HepG2 (cell line): ENCODE results near the gene ANXA6. TPM values are rescaled to one million over a fixed set of nuclear protein-coding genes. Genes with fewer than 3 reads are reported as not detected.
A peak's percentile ranks its signal among the peaks of the same experiment; 100 is the strongest.

Source experiments
- FOXM1 ChIP-seq: sonication (generic); formaldehyde crosslinking; IDR thresholded peaks from 2 replicates; pipeline ENCODE4 v1.5.0; 2020; ENCODE audit warnings: missing genetic modification reagents
- IRF2 ChIP-seq: IDR thresholded peaks from 2 replicates; pipeline ENCODE4 v1.6.1; 2018; ENCODE audit warnings: missing genetic modification reagents, missing compliant biosample characterization
- SPEN ChIP-seq: sonication (generic); formaldehyde crosslinking; IDR thresholded peaks from 2 replicates; pipeline ENCODE4 v1.5.1; 2020; ENCODE audit warnings: low read depth, mild to moderate bottlenecking, missing genetic modification reagents
- SSRP1 ChIP-seq: IDR thresholded peaks from 2 replicates; pipeline ENCODE4 v1.6.1; 2016; ENCODE audit warnings: control low read depth
- YEATS4 ChIP-seq: sonication (generic); formaldehyde crosslinking; IDR thresholded peaks from 2 replicates; pipeline ENCODE4 v1.4.0; 2020; ENCODE audit warnings: missing genetic modification reagents, borderline replicate concordance
- ZEB1 ChIP-seq: IDR thresholded peaks from 2 replicates; pipeline ENCODE4 v1.6.1; 2012; ENCODE audit warnings: mild to moderate bottlenecking, low read depth, inconsistent platforms; ENCODE audit not compliant: insufficient replicate concordance
- ZFP82 ChIP-seq: sonication (generic); formaldehyde crosslinking; IDR thresholded peaks from 2 replicates; pipeline ENCODE4 v1.5.1; 2020; ENCODE audit warnings: mild to moderate bottlenecking, missing genetic modification reagents, borderline replicate concordance
- ZGPAT ChIP-seq: IDR thresholded peaks from 2 replicates; pipeline ENCODE4 v1.6.1; 2016; ENCODE audit warnings: mild to moderate bottlenecking
- ZNF280D ChIP-seq: sonication (generic); formaldehyde crosslinking; IDR thresholded peaks from 2 replicates; pipeline ENCODE4 v1.5.1; 2020; ENCODE audit warnings: mild to moderate bottlenecking, missing genetic modification reagents
- ZNF3 ChIP-seq: IDR thresholded peaks from 2 replicates; pipeline ENCODE4 v1.7.0; 2017; ENCODE audit warnings: inconsistent platforms
- ZNF337 ChIP-seq: sonication (generic); formaldehyde crosslinking; IDR thresholded peaks from 2 replicates; pipeline ENCODE4 v1.5.1; 2020; ENCODE audit warnings: missing genetic modification reagents, low read depth, mild to moderate bottlenecking, borderline replicate concordance
- ZNF512B ChIP-seq: sonication (generic); formaldehyde crosslinking; IDR thresholded peaks from 2 replicates; pipeline ENCODE4 v1.5.1; 2020; ENCODE audit warnings: missing genetic modification reagents, mild to moderate bottlenecking, borderline replicate concordance
- ZNF646 ChIP-seq: sonication (generic); formaldehyde crosslinking; IDR thresholded peaks from 2 replicates; pipeline ENCODE4 v1.9.0; 2021; ENCODE audit warnings: mild to moderate bottlenecking, missing genetic modification reagents
- ZNF777 ChIP-seq: sonication (generic); formaldehyde crosslinking; IDR thresholded peaks from 2 replicates; pipeline ENCODE4 v1.4.0; 2020; ENCODE audit warnings: missing genetic modification reagents
- polyA plus RNA-seq, 8 experiments: library from polyadenylated mRNA; depleted of rRNA in 3 of 8; stranded (reverse) in 7 of 8; unstranded in 1 of 8; fragments of >200 nt; fragmentation: Illumina TruSeq in 4 of 8; extraction: Trizol in 4 of 8; gene quantifications; 2 replicates each; pipeline versions ENCODE4 v1.2.1 to v1.2.3, GENCODE V29; 2011 to 2016; ENCODE audit warnings: low read depth in 4 of 8, missing spikeins in 1 of 8, mixed read lengths in 1 of 8; ENCODE audit not compliant: insufficient read depth in 1 of 8
- total RNA-seq, 5 experiments: library from RNA; depleted of rRNA; stranded (reverse); fragments of >200 nt; fragmentation: Illumina TruSeq; extraction: Trizol; gene quantifications; 2 replicates each; pipeline ENCODE4 v1.2.3, GENCODE V29; 2016; ENCODE audit warnings: low read depth in 1 of 5

The ANXA6 gene
- total and polyA plus RNA-seq, 2 of the 13 experiments (the other 11 are each of a cell fraction or from before 2014, with no cell fraction given) = 103 to 125 TPM

- peak; percentile 76; the same call in 1 of the 2 replicates for TF ChIP-seq ZNF280D (CRISPR knock-in tag)
- no peak for TF ChIP-seq ZEB1
- no peak for TF ChIP-seq ZFP82 (CRISPR knock-in tag)
- TF ChIP-seq ZNF777 = peak; percentile 58
- no peak for TF ChIP-seq SSRP1 (CRISPR knock-in tag)
- no peak; the same call in 1 of the 2 replicates for TF ChIP-seq YEATS4 (CRISPR knock-in tag)
- TF ChIP-seq ZNF337 = no peak
- TF ChIP-seq SPEN (CRISPR knock-in tag) = peak; percentile 51; the same call in 1 of the 2 replicates
- TF ChIP-seq ZNF3 (CRISPR knock-in tag) = no peak
- peak; percentile 71; the same call in 1 of the 2 replicates for TF ChIP-seq ZNF512B (CRISPR knock-in tag)
- TF ChIP-seq IRF2 (CRISPR knock-in tag) = no peak
- no peak; the same call in 1 of the 2 replicates for TF ChIP-seq ZGPAT
- TF ChIP-seq FOXM1 (CRISPR knock-in tag) = no peak
- no peak for TF ChIP-seq ZNF646 (CRISPR knock-in tag)
These were observed at the start of gene ANXA6 (continued) for GRCh38 chr5:151157426-151158286.
